Liver (tissue), 9 donors: ENCODE data around the gene OR52H1. TPM values are rescaled to one million over a fixed set of nuclear protein-coding genes. Genes with fewer than 3 reads are reported as not detected.

ENCODE experiments used
- DNase-seq: peaks from one replicate; pipeline ENCODE4 v3.0.0-alpha.2; 2017; ENCODE audit warnings: low spot score
- H3K27ac ChIP-seq, 2 donors: one replicate each; pipeline ENCODE4 v1.7.0; 2013; ENCODE audit warnings: inconsistent platforms in 2 of 2, low read length in 2 of 2, control low read depth in 1 of 2, low read depth in 1 of 2, mild to moderate bottlenecking in 1 of 2
- H3K27me3 ChIP-seq, 4 donors: one replicate each; pipeline versions ENCODE4 v1.6.1 to v1.7.0; 2013; ENCODE audit warnings: low read length in 3 of 4, inconsistent platforms in 1 of 4, mild to moderate bottlenecking in 1 of 4, moderate library complexity in 1 of 4; ENCODE audit not compliant: control insufficient read depth in 4 of 4, insufficient read depth in 4 of 4
- H3K36me3 ChIP-seq, 4 donors: one replicate each; pipeline versions ENCODE4 v1.6.1 to v1.7.0; 2013; ENCODE audit warnings: low read length in 3 of 4, mild to moderate bottlenecking in 3 of 4, low read depth in 1 of 4, moderate library complexity in 1 of 4; ENCODE audit not compliant: control insufficient read depth in 4 of 4, insufficient read depth in 3 of 4
- H3K4me1 ChIP-seq, 4 donors: one replicate each; pipeline versions ENCODE4 v1.6.1 to v1.7.0; 2013; ENCODE audit warnings: low read length in 3 of 4, mild to moderate bottlenecking in 3 of 4, moderate library complexity in 1 of 4; ENCODE audit not compliant: control insufficient read depth in 4 of 4, insufficient read depth in 4 of 4
- H3K4me3 ChIP-seq, 3 donors: one replicate each; pipeline versions ENCODE4 v1.6.1 to v1.7.0; 2013; ENCODE audit warnings: low read length in 3 of 3, control low read depth in 1 of 3, low read depth in 1 of 3, mild to moderate bottlenecking in 1 of 3
- H3K9ac ChIP-seq, 2 donors: one replicate each; pipeline ENCODE4 v1.7.0; 2013; ENCODE audit warnings: low read length in 2 of 2, mild to moderate bottlenecking in 2 of 2, moderate library complexity in 2 of 2, control low read depth in 1 of 2, low read depth in 1 of 2
- H3K9me3 ChIP-seq, 4 donors: one replicate each; pipeline versions ENCODE4 v1.6.1 to v1.7.0; 2013; ENCODE audit warnings: low read length in 3 of 4; ENCODE audit not compliant: control insufficient read depth in 4 of 4
- FOXA1 ChIP-seq: IDR thresholded peaks from 2 replicates; pipeline ENCODE4 v1.6.1; 2016; ENCODE audit warnings: antibody characterized with exemption
- FOXA2 ChIP-seq: IDR thresholded peaks from 2 replicates; pipeline ENCODE4 v1.6.1; 2016; ENCODE audit warnings: antibody characterized with exemption
- HNF4G ChIP-seq: IDR thresholded peaks from 2 replicates; pipeline ENCODE4 v1.6.1; 2016; ENCODE audit warnings: antibody characterized with exemption
- JUND ChIP-seq, 2 donors: IDR thresholded peaks; 2 replicates each; pipeline ENCODE4 v1.6.1; 2016; ENCODE audit warnings: antibody characterized with exemption in 2 of 2
- RAD21 ChIP-seq, 2 donors: IDR thresholded peaks; 2 replicates each; pipeline ENCODE4 v1.6.1; 2016; ENCODE audit warnings: antibody characterized with exemption in 2 of 2, mild to moderate bottlenecking in 2 of 2
- SP1 ChIP-seq: IDR thresholded peaks from 2 replicates; pipeline ENCODE4 v1.6.1; 2018; ENCODE audit warnings: antibody characterized with exemption, mild to moderate bottlenecking
- YY1 ChIP-seq: IDR thresholded peaks from 2 replicates; pipeline ENCODE4 v1.6.1; 2016; ENCODE audit warnings: antibody characterized with exemption, mild to moderate bottlenecking
- WGBS: extraction: QIAGEN DNeasy Blood & Tissue Kit; methylation state at CpG from one replicate; pipeline ENCODE4 v1.1.7; 2013; 5-methylcytosine and 5-hydroxymethylcytosine counted together
- polyA plus RNA-seq, 2 donors: library from polyadenylated mRNA; stranded (reverse) in 1 of 2; unstranded in 1 of 2; fragments of 200-250 nt in 1 of 2; fragments of >200 nt in 1 of 2; fragmentation: Nextera tagmentation in 1 of 2; extraction: Ambion mirVana in 1 of 2; gene quantifications; one replicate each; pipeline versions ENCODE4 v1.2.1 to v1.2.3, GENCODE V29; 2013 to 2015
- total RNA-seq, 2 donors: library from RNA; depleted of rRNA; stranded (reverse); fragments of >200 nt; gene quantifications; one replicate each; pipeline ENCODE4 v1.2.3, GENCODE V29; 2014
- TF ChIP-seq, protein P1 (sequence below): IDR thresholded peaks from 2 replicates; pipeline ENCODE4 v1.6.1; 2016; ENCODE audit warnings: antibody characterized with exemption, mild to moderate bottlenecking
- TF ChIP-seq, protein P2 (sequence below): IDR thresholded peaks from 2 replicates; pipeline ENCODE4 v1.6.1; 2016; ENCODE audit warnings: antibody characterized with exemption
- TF ChIP-seq, protein P3 (sequence below): fragments of 150-350 bp; IDR thresholded peaks from 2 replicates; pipeline ENCODE4 v1.5.1; 2017; ENCODE audit warnings: improper control_type of control experiment, low read depth, low read length; ENCODE audit not compliant: missing input control
- donor health status: healthy.
- donor health status: healthy.
- donor health status: healthy.
- donor health status: healthy.
- donor health status: healthy.

OR52H1 gene
- total and polyA plus RNA-seq, 4 donors: 0.14 to 0.33 TPM; not detected in 2

DNA sequence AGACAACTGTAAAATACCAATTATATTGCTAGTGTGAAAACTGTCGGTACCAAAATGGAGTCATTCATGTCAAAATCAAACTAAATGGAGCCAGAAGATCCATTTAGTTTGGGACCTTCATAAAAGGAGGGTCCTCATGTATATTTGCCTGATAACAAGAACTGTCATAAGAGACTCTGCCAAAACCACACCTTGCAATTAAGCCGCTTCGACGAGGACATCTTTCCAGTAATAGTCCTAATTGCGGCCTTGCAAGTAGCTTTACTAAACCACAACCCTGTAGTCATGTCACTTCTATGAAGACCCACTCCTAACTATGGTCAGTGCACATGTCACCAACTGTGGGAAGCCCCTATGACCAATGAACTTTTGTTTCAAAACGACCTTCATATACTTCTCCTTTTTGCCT is 47.9 kb downstream of the OR52H1 start:
- no peaks in the 10 kb centered on the region for H3K4me1 ChIP-seq
- H3K27ac ChIP-seq: no peak overlapping the region
- no peaks in the 10 kb centered on the region for H3K9me3 ChIP-seq
- 89% methylated on average over 6 of the region's 6 CpGs for WGBS
- no peaks in the 10 kb centered on the region for H3K36me3 ChIP-seq
- TF ChIP-seq, protein P1, sequence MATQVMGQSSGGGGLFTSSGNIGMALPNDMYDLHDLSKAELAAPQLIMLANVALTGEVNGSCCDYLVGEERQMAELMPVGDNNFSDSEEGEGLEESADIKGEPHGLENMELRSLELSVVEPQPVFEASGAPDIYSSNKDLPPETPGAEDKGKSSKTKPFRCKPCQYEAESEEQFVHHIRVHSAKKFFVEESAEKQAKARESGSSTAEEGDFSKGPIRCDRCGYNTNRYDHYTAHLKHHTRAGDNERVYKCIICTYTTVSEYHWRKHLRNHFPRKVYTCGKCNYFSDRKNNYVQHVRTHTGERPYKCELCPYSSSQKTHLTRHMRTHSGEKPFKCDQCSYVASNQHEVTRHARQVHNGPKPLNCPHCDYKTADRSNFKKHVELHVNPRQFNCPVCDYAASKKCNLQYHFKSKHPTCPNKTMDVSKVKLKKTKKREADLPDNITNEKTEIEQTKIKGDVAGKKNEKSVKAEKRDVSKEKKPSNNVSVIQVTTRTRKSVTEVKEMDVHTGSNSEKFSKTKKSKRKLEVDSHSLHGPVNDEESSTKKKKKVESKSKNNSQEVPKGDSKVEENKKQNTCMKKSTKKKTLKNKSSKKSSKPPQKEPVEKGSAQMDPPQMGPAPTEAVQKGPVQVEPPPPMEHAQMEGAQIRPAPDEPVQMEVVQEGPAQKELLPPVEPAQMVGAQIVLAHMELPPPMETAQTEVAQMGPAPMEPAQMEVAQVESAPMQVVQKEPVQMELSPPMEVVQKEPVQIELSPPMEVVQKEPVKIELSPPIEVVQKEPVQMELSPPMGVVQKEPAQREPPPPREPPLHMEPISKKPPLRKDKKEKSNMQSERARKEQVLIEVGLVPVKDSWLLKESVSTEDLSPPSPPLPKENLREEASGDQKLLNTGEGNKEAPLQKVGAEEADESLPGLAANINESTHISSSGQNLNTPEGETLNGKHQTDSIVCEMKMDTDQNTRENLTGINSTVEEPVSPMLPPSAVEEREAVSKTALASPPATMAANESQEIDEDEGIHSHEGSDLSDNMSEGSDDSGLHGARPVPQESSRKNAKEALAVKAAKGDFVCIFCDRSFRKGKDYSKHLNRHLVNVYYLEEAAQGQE: no peak
- TF ChIP-seq YY1 (no peak), RAD21 (IDR thresholded peaks at IDR 0.05) (no peak)
- no peaks in the 10 kb centered on the region for H3K27me3 ChIP-seq
- no peak overlapping the region for H3K9ac ChIP-seq
- H3K4me3 ChIP-seq: no peak overlapping the region
- DNase-seq: no peak

DNA sequence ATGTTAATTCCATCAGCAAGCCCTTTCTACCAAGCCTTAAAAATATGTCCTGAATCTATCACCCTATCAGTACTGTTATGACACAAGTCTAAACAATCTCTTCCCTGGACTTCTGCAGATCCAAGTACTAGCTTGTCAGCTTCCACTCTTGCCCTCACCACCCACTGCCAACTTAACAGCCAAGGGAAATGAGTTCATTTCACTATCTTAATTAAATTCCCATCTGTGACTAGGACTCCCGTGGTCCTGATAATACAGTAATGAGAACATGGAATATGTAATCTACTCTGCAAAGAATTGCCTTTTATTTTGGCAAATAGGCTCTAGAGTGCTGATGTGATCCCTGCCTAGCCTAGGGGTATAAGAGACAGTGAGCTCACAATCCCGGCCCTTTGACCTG is 48.7 kb downstream of the OR52H1 start:
- Histone ChIP-seq H3K36me3 (no peaks in the 10 kb centered on the region), H3K9me3 (no peaks in the 10 kb centered on the region), H3K4me1 (no peaks in the 10 kb centered on the region), H3K27ac (no peak overlapping the region), H3K27me3 (no peaks in the 10 kb centered on the region), H3K9ac (no peak overlapping the region), H3K4me3 (no peak overlapping the region)
- 76% methylated on average over 2 of the region's 2 CpGs for WGBS
- no peak for DNase-seq
- TF ChIP-seq SP1 (no peak), JUND (IDR thresholded peaks at IDR 0.05) (no peak), FOXA2 (no peak), YY1 (no peak), HNF4G (no peak), FOXA1 (no peak)
- TF ChIP-seq, protein P2, sequence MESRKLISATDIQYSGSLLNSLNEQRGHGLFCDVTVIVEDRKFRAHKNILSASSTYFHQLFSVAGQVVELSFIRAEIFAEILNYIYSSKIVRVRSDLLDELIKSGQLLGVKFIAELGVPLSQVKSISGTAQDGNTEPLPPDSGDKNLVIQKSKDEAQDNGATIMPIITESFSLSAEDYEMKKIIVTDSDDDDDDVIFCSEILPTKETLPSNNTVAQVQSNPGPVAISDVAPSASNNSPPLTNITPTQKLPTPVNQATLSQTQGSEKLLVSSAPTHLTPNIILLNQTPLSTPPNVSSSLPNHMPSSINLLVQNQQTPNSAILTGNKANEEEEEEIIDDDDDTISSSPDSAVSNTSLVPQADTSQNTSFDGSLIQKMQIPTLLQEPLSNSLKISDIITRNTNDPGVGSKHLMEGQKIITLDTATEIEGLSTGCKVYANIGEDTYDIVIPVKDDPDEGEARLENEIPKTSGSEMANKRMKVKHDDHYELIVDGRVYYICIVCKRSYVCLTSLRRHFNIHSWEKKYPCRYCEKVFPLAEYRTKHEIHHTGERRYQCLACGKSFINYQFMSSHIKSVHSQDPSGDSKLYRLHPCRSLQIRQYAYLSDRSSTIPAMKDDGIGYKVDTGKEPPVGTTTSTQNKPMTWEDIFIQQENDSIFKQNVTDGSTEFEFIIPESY: no peak
- TF ChIP-seq, protein P3, sequence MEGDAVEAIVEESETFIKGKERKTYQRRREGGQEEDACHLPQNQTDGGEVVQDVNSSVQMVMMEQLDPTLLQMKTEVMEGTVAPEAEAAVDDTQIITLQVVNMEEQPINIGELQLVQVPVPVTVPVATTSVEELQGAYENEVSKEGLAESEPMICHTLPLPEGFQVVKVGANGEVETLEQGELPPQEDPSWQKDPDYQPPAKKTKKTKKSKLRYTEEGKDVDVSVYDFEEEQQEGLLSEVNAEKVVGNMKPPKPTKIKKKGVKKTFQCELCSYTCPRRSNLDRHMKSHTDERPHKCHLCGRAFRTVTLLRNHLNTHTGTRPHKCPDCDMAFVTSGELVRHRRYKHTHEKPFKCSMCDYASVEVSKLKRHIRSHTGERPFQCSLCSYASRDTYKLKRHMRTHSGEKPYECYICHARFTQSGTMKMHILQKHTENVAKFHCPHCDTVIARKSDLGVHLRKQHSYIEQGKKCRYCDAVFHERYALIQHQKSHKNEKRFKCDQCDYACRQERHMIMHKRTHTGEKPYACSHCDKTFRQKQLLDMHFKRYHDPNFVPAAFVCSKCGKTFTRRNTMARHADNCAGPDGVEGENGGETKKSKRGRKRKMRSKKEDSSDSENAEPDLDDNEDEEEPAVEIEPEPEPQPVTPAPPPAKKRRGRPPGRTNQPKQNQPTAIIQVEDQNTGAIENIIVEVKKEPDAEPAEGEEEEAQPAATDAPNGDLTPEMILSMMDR: no peak

Other genes starting within 250 kb of the OR52H1 start
- not detected for gene OR51B4, start 246.6 kb downstream of the OR52H1 start, total RNA-seq
- gene OR51B4, start 246.6 kb downstream of the OR52H1 start, polyA plus RNA-seq: not detected
- gene OR51B2, start 224.2 kb downstream of the OR52H1 start, total RNA-seq: under 1 TPM; 0.17 to 0.37 TPM
- gene OR51B2, start 224.2 kb downstream of the OR52H1 start, polyA plus RNA-seq: not detected
- under 1 TPM; 0.17 to 0.23 TPM for gene OR51B5, start 205.0 kb downstream of the OR52H1 start, total RNA-seq
- not detected for gene OR51B5, start 205.0 kb downstream of the OR52H1 start, polyA plus RNA-seq
- gene OR51B6, start 197.0 kb downstream of the OR52H1 start, total RNA-seq: not detected
- not detected for gene OR51B6, start 197.0 kb downstream of the OR52H1 start, polyA plus RNA-seq
- gene OR51M1, start 164.7 kb downstream of the OR52H1 start, total RNA-seq: not detected
- gene OR51M1, start 164.7 kb downstream of the OR52H1 start, polyA plus RNA-seq: not detected
- gene OR51Q1, start 126.4 kb downstream of the OR52H1 start, total RNA-seq: not detected
- gene OR51Q1, start 126.4 kb downstream of the OR52H1 start, polyA plus RNA-seq: not detected
- under 1 TPM; 0.23 to 0.33 TPM for gene OR51I1, start 107.0 kb downstream of the OR52H1 start, total RNA-seq
- gene OR51I1, start 107.0 kb downstream of the OR52H1 start, polyA plus RNA-seq: not detected
- gene OR51I2, start 99.2 kb downstream of the OR52H1 start, total RNA-seq: not detected
- not detected for gene OR51I2, start 99.2 kb downstream of the OR52H1 start, polyA plus RNA-seq
- gene OR52D1, start 59.9 kb downstream of the OR52H1 start, total RNA-seq: not detected
- gene OR52D1, start 59.9 kb downstream of the OR52H1 start, polyA plus RNA-seq: not detected
- under 1 TPM; 0.09 to 0.33 TPM for gene UBQLN3, start 38.6 kb downstream of the OR52H1 start, total RNA-seq
- gene UBQLN3, start 38.6 kb downstream of the OR52H1 start, polyA plus RNA-seq: not detected
- gene UBQLNL, start 31.8 kb downstream of the OR52H1 start, total RNA-seq: under 1 TPM; 0.05 to 0.25 TPM
- gene UBQLNL, start 31.8 kb downstream of the OR52H1 start, polyA plus RNA-seq: under 1 TPM; 0.03 to 0.08 TPM
- not detected for gene OR52B6, start 32.3 kb upstream of the OR52H1 start, total RNA-seq
- gene OR52B6, start 32.3 kb upstream of the OR52H1 start, polyA plus RNA-seq: not detected
- gene TRIM6, start 48.1 kb upstream of the OR52H1 start, total RNA-seq: 1 to 10 TPM in 1 of 2 donors, under 1 TPM in 1; 0.75 to 5.3 TPM
- under 1 TPM; 0.39 to 0.40 TPM for gene TRIM6, start 48.1 kb upstream of the OR52H1 start, polyA plus RNA-seq
- gene TRIM34, start 76.5 kb upstream of the OR52H1 start, total RNA-seq: 1 to 10 TPM; 2.8 to 3.8 TPM
- gene TRIM34, start 76.5 kb upstream of the OR52H1 start, polyA plus RNA-seq: 1 to 10 TPM; 1.7 to 2.2 TPM
- gene TRIM5, start 136.5 kb upstream of the OR52H1 start, total RNA-seq: 10 to 100 TPM; 16.3 to 20.2 TPM
- gene TRIM5, start 136.5 kb upstream of the OR52H1 start, polyA plus RNA-seq: 1 to 10 TPM; 7.8 to 9.9 TPM
- gene TRIM22, start 141.2 kb upstream of the OR52H1 start, total RNA-seq: 10 to 100 TPM; 11.5 to 21.6 TPM
- gene TRIM22, start 141.2 kb upstream of the OR52H1 start, polyA plus RNA-seq: 1 to 10 TPM; 3.6 to 7.6 TPM
- not detected for gene OR56B1, start 187.9 kb upstream of the OR52H1 start, total RNA-seq
- gene OR56B1, start 187.9 kb upstream of the OR52H1 start, polyA plus RNA-seq: not detected
- gene OR52N4, start 205.7 kb upstream of the OR52H1 start, total RNA-seq: under 1 TPM in 1 of 2 donors, not detected in 1; 0.14 TPM
- gene OR52N4, start 205.7 kb upstream of the OR52H1 start, polyA plus RNA-seq: not detected
- gene OR52N5, start 234.8 kb upstream of the OR52H1 start, total RNA-seq: under 1 TPM in 1 of 2 donors, not detected in 1; 0.08 TPM
- gene OR52N5, start 234.8 kb upstream of the OR52H1 start, polyA plus RNA-seq: not detected
- under 1 TPM; under 0.01 to 0.05 TPM for gene OR52N1, start 242.7 kb upstream of the OR52H1 start, total RNA-seq
- gene OR52N1, start 242.7 kb upstream of the OR52H1 start, polyA plus RNA-seq: not detected